Measurements from ENCODE around the gene NBL1. TPM values are rescaled to one million over a fixed set of nuclear protein-coding genes. Genes with fewer than 3 reads are reported as not detected.

NBL1 gene
- total RNA-seq, 1 donor from 2014 or later = 55.0 TPM

GRCh38 chr1:19656780-19657466, 12.8 kb downstream of the NBL1 start:
- intact Hi-C loops (cut with DNase I) = no loop called here
- no peak for ATAC-seq

GRCh38 chr1:19657511-19657910, 13.4 kb downstream of the NBL1 start:
- ATAC-seq (no peak), DNase-seq (ENCODE audit: missing footprints) (peak; percentile 23)
- intact Hi-C loops (cut with DNase I) = no loop called here

More at GRCh38 chr1:19656780-19657466, 12.8 kb downstream of the NBL1 start:
- DNase-seq (ENCODE audit: missing footprints) = peak; percentile 54

- intact Hi-C loops (cut with DNase I) = no loop called here
- DNase-seq (ENCODE audit: missing footprints) = peak; percentile 23
- ATAC-seq = no peak
Measured at GRCh38 chr1:19658186-19658585, 14.1 kb downstream of the NBL1 start.

GRCh38 chr1:19661721-19662228, 17.7 kb downstream of the NBL1 start:
- intact Hi-C loops (cut with DNase I) = loop anchor here (1.0 kb wide), 1 partner anchor 43 kb away; no protein-coding TSS in a partner anchor
- DNase-seq (ENCODE audit: missing footprints) (no peak), ATAC-seq (no peak)

- DNase-seq (ENCODE audit: missing footprints) = no peak
- intact Hi-C loops (cut with DNase I) = no loop called here
Measured at GRCh38 chr1:19662313-19662712, 18.2 kb downstream of the NBL1 start.

GRCh38 chr1:19664453-19665185, 20.5 kb downstream of the NBL1 start, which contains the start of gene HTR6:
Gene HTR6 (plus strand): TSS chr1:19664875. CDS start chr1:19665754, 879 bp downstream.
- no peak for ATAC-seq
- DNase-seq (ENCODE audit: missing footprints) = peak; percentile 53
- intact Hi-C loops (cut with DNase I) = no loop called here

More at GRCh38 chr1:19662313-19662712, 18.2 kb downstream of the NBL1 start:
- no peak for ATAC-seq

GRCh38 chr1:19665186-19665495, 21.0 kb downstream of the NBL1 start:
- intact Hi-C loops (cut with DNase I) = no loop called here
- DNase-seq (ENCODE audit: missing footprints) = no peak
- ATAC-seq = no peak

GRCh38 chr1:19665496-19666465, 21.7 kb downstream of the NBL1 start:
- DNase-seq (ENCODE audit: missing footprints) (peak; percentile 30), ATAC-seq (no peak)
- intact Hi-C loops (cut with DNase I) = no loop called here

GRCh38 chr1:19668888-19669287, 24.8 kb downstream of the NBL1 start:
- no peak for DNase-seq (ENCODE audit: missing footprints)
- intact Hi-C loops (cut with DNase I) = no loop called here
- ATAC-seq = no peak

- intact Hi-C loops (cut with DNase I) = no loop called here
- ATAC-seq = no peak
- DNase-seq (ENCODE audit: missing footprints) = no peak
Measured at GRCh38 chr1:19670787-19671186, 26.7 kb downstream of the NBL1 start.

GRCh38 chr1:19672237-19672636, 28.1 kb downstream of the NBL1 start:
- DNase-seq (ENCODE audit: missing footprints) (no peak), ATAC-seq (no peak)
- intact Hi-C loops (cut with DNase I) = no loop called here

GRCh38 chr1:19675797-19676196, 31.7 kb downstream of the NBL1 start:
- DNase-seq (ENCODE audit: missing footprints) (peak; percentile 61), ATAC-seq (no peak)
- intact Hi-C loops (cut with DNase I) = no loop called here

- DNase-seq (ENCODE audit: missing footprints) (peak; percentile 76), ATAC-seq (peak; percentile 90)
- intact Hi-C loops (cut with DNase I) = no loop called here
Measured at GRCh38 chr1:19676438-19676922, 32.4 kb downstream of the NBL1 start.

- intact Hi-C loops (cut with DNase I) = no loop called here
Measured at GRCh38 chr1:19678493-19678892, 34.4 kb downstream of the NBL1 start.

GRCh38 chr1:19678931-19679453, 34.9 kb downstream of the NBL1 start:
- no peak for ATAC-seq

More at GRCh38 chr1:19678493-19678892, 34.4 kb downstream of the NBL1 start:
- ATAC-seq (no peak), DNase-seq (ENCODE audit: missing footprints) (peak; percentile 32)

GRCh38 chr1:19679691-19680090, 35.6 kb downstream of the NBL1 start:
- ATAC-seq = no peak
- no peak for DNase-seq (ENCODE audit: missing footprints)
- intact Hi-C loops (cut with DNase I) = no loop called here

More at GRCh38 chr1:19678931-19679453, 34.9 kb downstream of the NBL1 start:
- DNase-seq (ENCODE audit: missing footprints) = peak; percentile 73
- intact Hi-C loops (cut with DNase I) = no loop called here

- ATAC-seq (no peak), DNase-seq (ENCODE audit: missing footprints) (peak; percentile 41)
- intact Hi-C loops (cut with DNase I) = no loop called here
Measured at GRCh38 chr1:19680644-19681043, 36.5 kb downstream of the NBL1 start.

- peak; percentile 42 for DNase-seq (ENCODE audit: missing footprints)
- intact Hi-C loops (cut with DNase I) = no loop called here
- ATAC-seq = no peak
Measured at GRCh38 chr1:19682257-19682656, 38.1 kb downstream of the NBL1 start.
